ENCODE measurements around the gene PTGDR2. TPM values are rescaled to one million over a fixed set of nuclear protein-coding genes. Genes with fewer than 3 reads are reported as not detected.
A peak's percentile ranks its signal among the peaks of the same experiment; 100 is the strongest.

The PTGDR2 gene
- total RNA-seq, 1 experiment from 2014 or later, result 0.31 TPM

DNA sequence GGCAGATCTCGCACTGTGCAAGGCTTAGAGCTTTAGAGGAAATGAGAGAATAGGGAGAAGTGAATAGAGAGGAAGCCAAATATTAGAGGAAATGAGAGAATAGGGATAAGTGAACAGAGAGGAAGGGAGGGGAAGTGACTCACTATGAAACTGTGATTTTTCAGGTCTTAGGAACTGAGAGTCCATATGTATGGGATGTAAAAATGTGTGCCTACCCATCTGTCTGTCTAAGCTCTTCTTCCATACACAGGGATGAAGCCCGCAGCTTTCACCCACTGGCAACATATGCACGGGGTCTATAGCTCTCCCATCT is 20.3 kb downstream of the PTGDR2 start:
- intact Hi-C loops (cut with micrococcal nuclease; ENCODE audit: unreplicated experiment), result no loop called here
- Mint-ChIP-seq H3K4me1 (ENCODE audit: low read depth, unreplicated experiment) (no peaks in the 10 kb centered on the region), H3K27me3 (ENCODE audit: unreplicated experiment) (peaks cover 41% of the 10 kb centered on the region), H3K27ac (ENCODE audit: unreplicated experiment) (no peak overlapping the region), H3K4me3 (ENCODE audit: low read depth, unreplicated experiment) (no peak overlapping the region), H3K9me3 (ENCODE audit: low read depth, unreplicated experiment) (no peaks in the 10 kb centered on the region), H3K36me3 (ENCODE audit: insufficient read depth, unreplicated experiment) (peaks cover 3% of the 10 kb centered on the region)
- CTCF ChIA-PET, result interaction anchor here (1.0 kb wide), 1 partner anchor 60 kb away, joined by 5 read pairs; no protein-coding TSS in a partner anchor
- BruUV-seq (replicated peaks), result no TSS peak
- TF ChIP-seq, protein P1, sequence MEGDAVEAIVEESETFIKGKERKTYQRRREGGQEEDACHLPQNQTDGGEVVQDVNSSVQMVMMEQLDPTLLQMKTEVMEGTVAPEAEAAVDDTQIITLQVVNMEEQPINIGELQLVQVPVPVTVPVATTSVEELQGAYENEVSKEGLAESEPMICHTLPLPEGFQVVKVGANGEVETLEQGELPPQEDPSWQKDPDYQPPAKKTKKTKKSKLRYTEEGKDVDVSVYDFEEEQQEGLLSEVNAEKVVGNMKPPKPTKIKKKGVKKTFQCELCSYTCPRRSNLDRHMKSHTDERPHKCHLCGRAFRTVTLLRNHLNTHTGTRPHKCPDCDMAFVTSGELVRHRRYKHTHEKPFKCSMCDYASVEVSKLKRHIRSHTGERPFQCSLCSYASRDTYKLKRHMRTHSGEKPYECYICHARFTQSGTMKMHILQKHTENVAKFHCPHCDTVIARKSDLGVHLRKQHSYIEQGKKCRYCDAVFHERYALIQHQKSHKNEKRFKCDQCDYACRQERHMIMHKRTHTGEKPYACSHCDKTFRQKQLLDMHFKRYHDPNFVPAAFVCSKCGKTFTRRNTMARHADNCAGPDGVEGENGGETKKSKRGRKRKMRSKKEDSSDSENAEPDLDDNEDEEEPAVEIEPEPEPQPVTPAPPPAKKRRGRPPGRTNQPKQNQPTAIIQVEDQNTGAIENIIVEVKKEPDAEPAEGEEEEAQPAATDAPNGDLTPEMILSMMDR (IDR thresholded peaks at IDR 0.05; ENCODE audit: unreplicated experiment), result no peak
- no peak for DNase-seq

DNA sequence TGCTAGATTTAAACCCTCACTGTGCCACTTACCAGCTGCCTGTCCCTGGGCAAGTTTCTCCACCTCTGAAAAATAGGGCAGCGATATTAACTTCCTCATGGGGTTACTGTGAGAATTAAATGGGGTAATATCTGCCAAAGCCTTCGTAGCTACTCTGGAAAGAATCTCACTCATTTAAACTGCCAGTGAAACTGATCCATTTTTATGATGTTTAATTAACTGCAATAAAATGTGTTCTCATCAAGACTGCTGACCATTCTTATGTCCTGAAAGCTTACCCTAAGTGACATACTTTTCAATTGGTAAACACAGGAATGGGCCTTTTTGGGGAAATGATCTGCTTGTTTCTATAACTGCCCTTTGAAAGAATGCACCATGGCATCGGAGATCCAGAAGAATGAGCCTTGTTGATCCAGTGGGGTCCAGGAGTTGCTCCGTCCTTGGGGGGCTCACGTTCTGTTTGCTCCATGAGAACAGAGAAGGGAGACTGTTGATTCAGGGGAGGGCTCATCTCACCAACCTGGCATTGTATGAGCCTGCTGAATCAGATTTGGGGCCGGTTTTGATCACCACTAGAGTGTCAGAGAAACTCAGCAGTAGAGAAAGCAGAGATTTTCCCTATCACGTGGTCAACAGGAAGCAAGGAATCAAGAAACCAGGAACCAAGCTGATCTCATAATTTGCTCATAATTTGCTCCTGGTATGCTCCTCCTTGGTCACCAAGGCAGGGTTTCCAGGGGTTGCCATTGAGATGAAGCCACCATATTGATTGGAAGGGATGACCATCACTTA is 20.8 kb downstream of the PTGDR2 start:
- Mint-ChIP-seq H3K4me3 (ENCODE audit: low read depth, unreplicated experiment) (no peak overlapping the region), H3K4me1 (ENCODE audit: low read depth, unreplicated experiment) (no peaks in the 10 kb centered on the region), H3K27me3 (ENCODE audit: unreplicated experiment) (peaks cover 41% of the 10 kb centered on the region), H3K9me3 (ENCODE audit: low read depth, unreplicated experiment) (no peaks in the 10 kb centered on the region), H3K27ac (ENCODE audit: unreplicated experiment) (no peak overlapping the region), H3K36me3 (ENCODE audit: insufficient read depth, unreplicated experiment) (no peaks in the 10 kb centered on the region)
- intact Hi-C loops (cut with micrococcal nuclease; ENCODE audit: unreplicated experiment), result loop anchor here (5.0 kb wide), 2 partner anchors 337 to 352 kb away; no protein-coding TSS in a partner anchor
- CTCF ChIA-PET, result interaction anchor here (1.0 kb wide), 1 partner anchor 59 kb away, joined by 5 read pairs; no protein-coding TSS in a partner anchor
- no peak for DNase-seq
- TF ChIP-seq, protein P1 (IDR thresholded peaks at IDR 0.05; ENCODE audit: unreplicated experiment), result no peak
- BruUV-seq (replicated peaks), result no TSS peak

DNA sequence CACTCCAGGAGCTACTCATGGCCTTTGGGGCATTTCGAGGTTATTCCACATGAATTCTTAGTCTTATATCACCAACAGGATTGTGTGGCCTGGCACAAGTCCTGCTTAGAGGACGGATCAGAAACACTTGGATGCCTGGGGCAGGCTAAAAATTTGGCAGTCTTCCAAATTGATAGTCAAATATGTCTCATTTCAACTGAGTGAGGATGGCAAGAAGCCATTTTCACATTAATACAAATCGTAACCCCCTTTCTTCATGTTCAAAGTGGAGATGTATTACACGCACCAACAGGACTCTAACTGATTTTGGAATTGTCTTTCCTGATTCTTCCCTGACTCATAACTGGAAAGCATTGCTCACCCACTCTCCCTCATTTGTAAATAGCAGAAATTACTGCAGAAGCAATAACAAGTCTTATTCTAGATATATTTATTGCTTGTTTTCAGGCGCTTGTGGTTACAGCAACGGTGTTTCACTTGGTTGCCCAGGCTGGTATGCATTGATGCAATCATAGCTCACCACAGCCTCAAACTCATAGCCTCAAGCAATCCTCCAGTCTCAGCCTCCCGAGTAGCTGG is 24.2 kb downstream of the PTGDR2 start:
- no peak for DNase-seq
- no peaks in the 10 kb centered on the region for H3K36me3 Mint-ChIP-seq (ENCODE audit: insufficient read depth, unreplicated experiment)
- H3K27ac Mint-ChIP-seq (ENCODE audit: unreplicated experiment), result no peak overlapping the region
- TF ChIP-seq, protein P1 (IDR thresholded peaks at IDR 0.05; ENCODE audit: unreplicated experiment), result no peak
- no peaks in the 10 kb centered on the region for H3K9me3 Mint-ChIP-seq (ENCODE audit: low read depth, unreplicated experiment)
- no TSS peak for BruUV-seq (replicated peaks)
- H3K4me3 Mint-ChIP-seq (ENCODE audit: low read depth, unreplicated experiment), result no peak overlapping the region
- no peaks in the 10 kb centered on the region for H3K4me1 Mint-ChIP-seq (ENCODE audit: low read depth, unreplicated experiment)
- intact Hi-C loops (cut with micrococcal nuclease; ENCODE audit: unreplicated experiment), result loop anchor here (1.0 to 5.0 kb wide), 5 partner anchors 56 to 356 kb away; no protein-coding TSS in a partner anchor
- peaks cover 58% of the 10 kb centered on the region for H3K27me3 Mint-ChIP-seq (ENCODE audit: unreplicated experiment)
- CTCF ChIA-PET, result interaction anchor here (0.8 to 2.7 kb wide), 9 partner anchors 9 to 580 kb away, joined by 3 to 54 read pairs (median 4); no protein-coding TSS in a partner anchor

DNA sequence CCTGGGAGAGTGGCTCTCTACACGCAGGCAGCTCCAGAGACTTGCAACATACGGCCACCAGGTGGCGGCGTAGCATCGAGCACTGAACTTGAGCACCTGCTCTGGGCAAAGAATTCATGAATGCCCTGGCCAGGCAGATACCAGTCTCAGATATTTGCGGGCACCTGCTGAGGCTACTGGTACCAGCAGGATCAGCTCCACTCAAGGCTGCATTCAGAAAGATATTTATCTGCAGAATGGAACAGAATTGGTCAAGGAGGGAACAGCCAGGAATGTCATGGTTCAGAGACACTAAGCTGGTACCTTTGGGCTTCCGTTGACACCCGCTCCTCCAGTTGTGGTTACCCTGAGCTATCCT is 24.6 kb downstream of the PTGDR2 start:
- TF ChIP-seq, protein P1 (IDR thresholded peaks at IDR 0.05; ENCODE audit: unreplicated experiment), result peak; percentile 84
- Mint-ChIP-seq H3K27ac (ENCODE audit: unreplicated experiment) (no peak overlapping the region), H3K27me3 (ENCODE audit: unreplicated experiment) (peaks cover 61% of the 10 kb centered on the region), H3K36me3 (ENCODE audit: insufficient read depth, unreplicated experiment) (no peaks in the 10 kb centered on the region), H3K4me1 (ENCODE audit: low read depth, unreplicated experiment) (no peaks in the 10 kb centered on the region), H3K4me3 (ENCODE audit: low read depth, unreplicated experiment) (no peak overlapping the region), H3K9me3 (ENCODE audit: low read depth, unreplicated experiment) (no peaks in the 10 kb centered on the region)
- CTCF ChIA-PET, result interaction anchor here (0.8 to 2.7 kb wide), 9 partner anchors 9 to 581 kb away, joined by 3 to 54 read pairs (median 4); no protein-coding TSS in a partner anchor
- peak; percentile 84 for DNase-seq
- BruUV-seq (replicated peaks), result no TSS peak
- intact Hi-C loops (cut with micrococcal nuclease; ENCODE audit: unreplicated experiment), result loop anchor here (1.0 to 5.0 kb wide), 5 partner anchors 56 to 356 kb away; no protein-coding TSS in a partner anchor

Data from Calu3 (cell line).